Heart left ventricle (tissue), 16 donors: Measurements from ENCODE around the gene TOP1. TPM values are rescaled to one million over a fixed set of nuclear protein-coding genes. Genes with fewer than 3 reads are reported as not detected.

Experiments used
- ATAC-seq, 4 donors: fragments of 200-7000 bp; cut with Tn5 transposase; one replicate each; pipeline ENCODE4 v1.9.1; 2020 to 2022; ENCODE audit warnings: moderate library complexity in 4 of 4, mild to moderate bottlenecking in 3 of 4, moderate number of reproducible peaks in 1 of 4
- DNase-seq, 5 donors: peaks; one replicate each; pipeline ENCODE4 v3.0.0-alpha.2; 2020
- H3K27ac ChIP-seq, 12 donors: fragments of 200-600 bp; sonication (generic) in 4 of 12; one replicate each; pipeline versions ENCODE4 v1.5.0 to v1.8.0; 2016 to 2022; ENCODE audit warnings: mild to moderate bottlenecking in 2 of 12
- H3K27me3 ChIP-seq, 9 donors: fragments of 200-600 bp; sonication (generic) in 2 of 9; one replicate each; pipeline versions ENCODE4 v1.5.1 to v1.8.0; 2016 to 2022; ENCODE audit warnings: mild to moderate bottlenecking in 3 of 9
- H3K36me3 ChIP-seq, 9 donors: fragments of 200-600 bp; sonication (generic) in 2 of 9; one replicate each; pipeline versions ENCODE4 v1.5.0 to v1.8.0; 2018 to 2022; ENCODE audit warnings: mild to moderate bottlenecking in 2 of 9
- H3K4me1 ChIP-seq, 12 donors: fragments of 200-600 bp; sonication (generic) in 4 of 12; one replicate each; pipeline versions ENCODE4 v1.5.0 to v1.8.0; 2016 to 2022; ENCODE audit warnings: mild to moderate bottlenecking in 3 of 12
- H3K4me3 ChIP-seq, 12 donors: fragments of 200-600 bp; sonication (generic) in 4 of 12; one replicate each; pipeline versions ENCODE4 v1.5.0 to v1.8.0; 2017 to 2022; ENCODE audit warnings: mild to moderate bottlenecking in 9 of 12, moderate library complexity in 4 of 12
- H3K9me3 ChIP-seq, 12 donors: fragments of 200-600 bp; sonication (generic) in 4 of 12; one replicate each; pipeline versions ENCODE4 v1.5.0 to v1.8.0; 2016 to 2022; ENCODE audit warnings: mild to moderate bottlenecking in 1 of 12
- CTCF ChIP-seq, 12 donors: fragments of 200-600 bp; sonication (generic) in 4 of 12; IDR thresholded peaks; one replicate each; pipeline versions ENCODE4 v1.5.0 to v1.8.0; 2018 to 2022; ENCODE audit warnings: antibody characterized with exemption in 12 of 12, mild to moderate bottlenecking in 5 of 12
- POLR2A ChIP-seq, 2 donors: fragments of 450-650 bp; IDR thresholded peaks; one replicate each; pipeline ENCODE4 v1.6.1; 2017; ENCODE audit warnings: antibody characterized with exemption in 2 of 2, mild to moderate bottlenecking in 2 of 2, moderate library complexity in 2 of 2
- WGBS, 4 donors: extraction: QIAGEN DNeasy Blood & Tissue Kit in 2 of 4; methylation state at CpG; one replicate each; pipeline versions ENCODE4 v1.1.5 to v1.1.7; 2013 to 2018; 5-methylcytosine and 5-hydroxymethylcytosine counted together
- intact Hi-C, 10 donors: fragments of 100-400 bp; cut with DNase I; formaldehyde crosslinking; loops; one replicate each; pipeline versions ENCODE4 v1.11.1 to v1.14.2; 2022
- polyA plus RNA-seq, 2 donors: library from polyadenylated mRNA; stranded (reverse); fragments of 200-250 nt; gene quantifications; one replicate each; pipeline ENCODE4 v1.2.3, GENCODE V29; 2013
- total RNA-seq, 9 donors: library from RNA; depleted of rRNA in 2 of 9; stranded (reverse); fragments of >200 nt in 2 of 9; fragmentation: NEBNext Ultra II Directional in 3 of 9; extraction: Animal tissue kit (Norgen Biotek cat#: 25700) in 3 of 9; gene quantifications; one replicate each; pipeline versions ENCODE4 v1.1.0 to v1.2.4, GENCODE V29; 2016 to 2023
- donor health status: ischemic (EF 13 %, LVEDD 7.1; RV severe dilation, severe dysfunction).
- donor health status: healthy with polysubstance abuse.
- donor health status: DM: no; HTN: yes; CAD: no.
- donor health status: DM: no; HTN: no; CAD: no.
- donor health status: ischemic (EF 25% LVEDD 6.9; RV normal size, moderate dysfunction).
- donor health status: ischemic (EF 25% LVEDD 5.7; RV mildly dilated, moderate dysfunction).
- donor health status: healthy.
- donor health status: DM: yes; HTN: yes; CAD: no.
- donor health status: ischemic (EF 35%, LVEDD 5.7; RV mildly dilated, moderate dysfunction).
- donor health status: nonischemic (EF 11% LVEDD 7.7; RV severe dilation, severe dysfunction).
- donor health status: DM: yes; HTN: yes; CAD: no.
- donor health status: PGD.
- donor health status: ischemic (EF 29% LVEDD 5.4; RV normal size, mild dysfunction).
- donor health status: nonischemic (EF 23%, LVEDD 6.1; RV moderate dilation, normal function).

TOP1 gene
- total and polyA plus RNA-seq, 11 donors, result 11.6 to 32.3 (median 21.4) TPM

GRCh38 chr20:41030061-41030460, 1.4 kb downstream of the TOP1 start:
- TF ChIP-seq POLR2A (IDR thresholded peaks at IDR 0.05), result no peak
- no peak for TF ChIP-seq CTCF (IDR thresholded peaks at IDR 0.05)
- no peak for DNase-seq
- peak overlapping the region in 11 of 12 donors; percentile 89 to 99 (median 95) for H3K27ac ChIP-seq

DNA sequence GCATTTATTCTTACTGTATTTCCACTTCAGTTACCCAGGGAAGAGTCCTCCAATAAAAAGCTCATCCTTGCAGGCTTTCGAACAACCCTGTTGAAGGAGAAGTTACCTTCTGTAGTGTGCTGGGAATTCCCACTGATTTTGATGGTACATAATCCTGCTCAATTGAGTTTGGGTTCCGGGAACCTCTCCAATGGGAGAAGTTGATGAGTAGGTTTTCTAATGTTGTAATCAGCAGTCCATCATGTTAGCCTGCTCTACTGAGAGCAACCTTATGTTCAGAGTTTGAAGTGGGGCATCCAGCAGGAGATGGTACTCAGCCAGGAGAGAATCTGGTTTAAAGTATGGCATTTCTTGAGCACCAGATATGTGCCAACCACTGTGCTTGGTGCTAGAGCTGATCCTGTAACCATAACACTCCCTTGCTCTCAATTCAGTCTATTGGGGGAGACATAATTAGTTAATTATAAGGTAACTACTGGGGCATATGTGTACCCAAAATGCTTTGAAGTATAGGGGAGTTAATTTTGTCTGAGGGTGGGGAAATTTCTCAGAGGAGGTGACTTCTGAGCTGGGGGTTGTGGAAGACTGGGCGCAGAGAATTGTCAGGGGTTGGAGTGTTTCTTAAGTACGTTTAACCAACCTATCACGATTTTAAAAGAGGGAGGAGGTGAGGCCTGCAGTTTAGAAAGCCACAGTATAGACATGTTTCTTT, 2.1 kb downstream of the TOP1 start:
- H3K27ac ChIP-seq, result peak overlapping the region in 5 of 12 donors; percentile 7 to 99 (median 95)
- intact Hi-C loops, result loop anchor here in 3 of 10 donors (5.0 kb wide), 2 partner anchors 37 to 47 kb away; no protein-coding TSS in a partner anchor
- H3K4me3 ChIP-seq, result peak overlapping the region; percentile 66 to 99 (median 94)
- H3K36me3 ChIP-seq, result no peaks in the 10 kb centered on the region
- 49 to 53% (median 50%) methylated on average over 5 of the region's 5 CpGs for WGBS, 4 donors
- no peaks in the 10 kb centered on the region for H3K27me3 ChIP-seq
- DNase-seq (no peak), ATAC-seq (no peak)
- peaks cover 10 to 68% (median 52%) of the 10 kb centered on the region in 12 donors for H3K4me1 ChIP-seq
- TF ChIP-seq POLR2A (IDR thresholded peaks at IDR 0.05) (no peak), CTCF (IDR thresholded peaks at IDR 0.05) (no peak)
- H3K9me3 ChIP-seq, result no peaks in the 10 kb centered on the region

More at GRCh38 chr20:41030061-41030460, 1.4 kb downstream of the TOP1 start:
- no peak for ATAC-seq
- Histone ChIP-seq H3K4me1 (peaks cover 10 to 62% (median 50%) of the 10 kb centered on the region in 12 donors), H3K36me3 (no peaks in the 10 kb centered on the region), H3K4me3 (peak overlapping the region; percentile 66 to 99 (median 94)), H3K9me3 (no peaks in the 10 kb centered on the region), H3K27me3 (no peaks in the 10 kb centered on the region)
- 10 to 20% (median 18%) methylated on average over 6 of the region's 6 CpGs for whole genome bisulfite sequencing, 4 donors
- intact Hi-C loops, result loop anchor here in 3 of 10 donors (5.0 kb wide), 2 partner anchors 37 to 47 kb away; no protein-coding TSS in a partner anchor

- Histone ChIP-seq H3K4me1 (peaks cover 10 to 72% (median 52%) of the 10 kb centered on the region in 12 donors), H3K4me3 (peak overlapping the region in 9 of 12 donors; percentile 69 to 99 (median 95)), H3K36me3 (no peaks in the 10 kb centered on the region), H3K9me3 (no peaks in the 10 kb centered on the region), H3K27me3 (no peaks in the 10 kb centered on the region), H3K27ac (no peak overlapping the region)
- intact Hi-C loops, result loop anchor here in 3 of 10 donors (5.0 kb wide), 2 partner anchors 36 to 46 kb away; no protein-coding TSS in a partner anchor
- DNase-seq, result no peak
- no peak for TF ChIP-seq POLR2A (IDR thresholded peaks at IDR 0.05)
- TF ChIP-seq CTCF (IDR thresholded peaks at IDR 0.05), result no peak
- ATAC-seq, result no peak
- 83 to 91% (median 86%) methylated on average over 2 of the region's 2 CpGs for WGBS, 4 donors
Measured at GRCh38 chr20:41031243-41031619, 2.6 kb downstream of the TOP1 start.

DNA sequence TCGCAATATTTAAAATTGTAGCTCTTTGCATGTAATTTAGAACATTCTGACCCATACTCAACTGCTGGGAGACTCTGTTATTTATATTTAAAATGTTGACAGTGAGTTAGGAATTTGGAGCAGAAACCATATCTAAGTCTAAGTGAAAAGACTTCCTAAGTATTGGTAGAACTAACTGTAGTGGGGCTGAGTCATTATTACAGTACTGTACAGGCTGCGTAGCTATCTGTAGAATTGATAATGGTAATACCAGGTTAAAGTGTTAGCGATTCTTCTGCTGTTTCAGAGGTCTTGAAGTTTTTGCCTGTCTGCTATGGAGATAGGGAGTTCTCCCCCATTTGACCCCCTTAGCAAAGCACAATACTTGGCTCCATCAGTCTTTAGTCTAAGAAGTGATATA, 3.6 kb downstream of the TOP1 start:
- H3K4me1 ChIP-seq, result peaks cover 10 to 74% (median 52%) of the 10 kb centered on the region in 12 donors
- intact Hi-C loops, result loop anchor here in 3 of 10 donors (5.0 kb wide), 2 partner anchors 35 to 45 kb away; no protein-coding TSS in a partner anchor
- 72 to 77% (median 76%) methylated on average over 3 of the region's 3 CpGs for WGBS, 4 donors
- no peaks in the 10 kb centered on the region for H3K9me3 ChIP-seq
- no peak for ATAC-seq
- H3K4me3 ChIP-seq, result peak overlapping the region in 2 of 12 donors; percentile 14 to 95
- H3K27ac ChIP-seq, result no peak overlapping the region
- DNase-seq, result no peak
- H3K27me3 ChIP-seq, result no peaks in the 10 kb centered on the region
- TF ChIP-seq POLR2A (IDR thresholded peaks at IDR 0.05) (no peak), CTCF (IDR thresholded peaks at IDR 0.05) (no peak)
- H3K36me3 ChIP-seq, result no peaks in the 10 kb centered on the region
